Posterior vena cava (tissue), 2 donors: ENCODE data around the gene TYW1B. TPM values are rescaled to one million over a fixed set of nuclear protein-coding genes. Genes with fewer than 3 reads are reported as not detected.
"Not testable (repeated sequence)": the region's sequence is repeated elsewhere in the genome, so short reads cannot be mapped to it uniquely, and the experiment has no call there.

Experiments used
- DNase-seq: peaks from one replicate; pipeline ENCODE4 v3.0.0-alpha.2; 2020; ENCODE audit warnings: low spot score
- intact Hi-C, 2 donors: fragments of 100-400 bp; cut with DNase I; formaldehyde crosslinking; loops; one replicate each; pipeline versions ENCODE4 v1.14.1 to v1.14.2; 2022 to 2023
- microRNA-seq, 2 donors: library from miRNA; unstranded; fragments of <30 nt; microRNA quantifications; one replicate each; pipeline ENCODE4 v1.2.0, GENCODE V29; 2020 to 2021; ENCODE audit warnings: borderline microRNAs expressed in 2 of 2
- total RNA-seq, 2 donors: library from RNA; stranded (reverse); fragmentation: NEBNext Ultra II Directional; extraction: Animal tissue kit (Norgen Biotek cat#: 25700); gene quantifications; one replicate each; pipeline ENCODE4 v1.2.1, GENCODE V29; 2021
- donor health status: DM: yes; HTN: yes; CAD: no.
- donor health status: DM: yes; HTN: yes; CAD: no.

The TYW1B gene
- total RNA-seq, 2 donors from 2014 or later: 1.6 to 2.1 TPM

- no peak for DNase-seq
- intact Hi-C loops: no loop called here
Measured at GRCh38 chr7:72538147-72538546, 289.9 kb downstream of the TYW1B start.

GRCh38 chr7:72536038-72536437, 292.0 kb downstream of the TYW1B start:
- DNase-seq: not testable (repeated sequence)

GRCh38 chr7:72531048-72531447, 297.0 kb downstream of the TYW1B start:
- DNase-seq, intact Hi-C loops: not testable (repeated sequence)

More at GRCh38 chr7:72536038-72536437, 292.0 kb downstream of the TYW1B start:
- intact Hi-C loops: not testable (repeated sequence)

Small RNAs within 50 kb of the gene (microRNA-seq; reads per million reads assigned to microRNA genes)
- 0 reads per million in 2 donors for gene MIR4650-2

Other genes with a start within 250 kb of the TYW1B start
- gene POM121, start 96.9 kb upstream of the TYW1B start, total RNA-seq: 10 to 100 TPM; 25.0 to 25.8 TPM
- under 1 TPM in 1 of 2 donors, not detected in 1; 0.33 TPM for gene TRIM74, start 141.3 kb upstream of the TYW1B start, total RNA-seq
- gene SPDYE8, start 201.6 kb upstream of the TYW1B start, total RNA-seq: not detected
- not detected for gene SPDYE11, start 229.7 kb upstream of the TYW1B start, total RNA-seq